ENCODE data around the gene MANBA.

- no peak for TF ChIP-seq CTCF (IDR thresholded peaks at IDR 0.05)
- TF ChIP-seq POLR2A (IDR thresholded peaks at IDR 0.05), result no peak
Measured at GRCh38 chr4:102684610-102685052, 76.1 kb downstream of the MANBA start.

Measured in adrenal gland (tissue), 5 donors.